VCaP (cell line): ENCODE measurements around the gene FOXI1.

Experiments used
- H3K27ac ChIP-seq: fragments of 450-650 bp; 2 replicates; pipeline ENCODE4 v1.5.1; 2017
- CTCF ChIP-seq: fragments of 450-650 bp; conservative IDR thresholded peaks from 2 replicates; pipeline ENCODE4 v1.5.1; 2017; ENCODE audit warnings: mild to moderate bottlenecking, moderate library complexity

Gene FOXI1

GRCh38 chr5:170108266-170108785 is 2.6 kb downstream of the FOXI1 start:
- H3K27ac ChIP-seq: no peak overlapping the region
- TF ChIP-seq CTCF: no peak

- no peak for TF ChIP-seq CTCF
- H3K27ac ChIP-seq: no peak overlapping the region
Observed at GRCh38 chr5:170109059-170110031, 3.6 kb downstream of the FOXI1 start.

GRCh38 chr5:170110403-170111087 is 4.8 kb downstream of the FOXI1 start:
- no peak for TF ChIP-seq CTCF

GRCh38 chr5:170111088-170111785 is 5.5 kb downstream of the FOXI1 start:
- H3K27ac ChIP-seq: no peak overlapping the region
- no peak for TF ChIP-seq CTCF

More at GRCh38 chr5:170110403-170111087, 4.8 kb downstream of the FOXI1 start:
- no peak overlapping the region for H3K27ac ChIP-seq

- no peak for TF ChIP-seq CTCF
- no peak overlapping the region for H3K27ac ChIP-seq
Observed at GRCh38 chr5:170112876-170113521, 7.3 kb downstream of the FOXI1 start.

- no peak for TF ChIP-seq CTCF
- H3K27ac ChIP-seq: no peak overlapping the region
Observed at GRCh38 chr5:170113522-170113900, 7.8 kb downstream of the FOXI1 start.
